GM21786 (cell line): ENCODE data around the gene TMEM35B.
"Not testable (repeated sequence)": the region's sequence is repeated elsewhere in the genome, so short reads cannot be mapped to it uniquely, and the experiment has no call there.

ENCODE experiments used
- ATAC-seq: cut with Tn5 transposase; IDR thresholded peaks from one replicate; pipeline ENCODE4 v1.9.1; 2021; ENCODE audit not compliant: unreplicated experiment

Gene TMEM35B

GRCh38 chr1:34976384-34977209 is 8.6 kb downstream of the TMEM35B start:
- no peak for ATAC-seq

GRCh38 chr1:34975771-34976170 is 9.4 kb downstream of the TMEM35B start:
- ATAC-seq: no peak

GRCh38 chr1:34975338-34975737 is 9.8 kb downstream of the TMEM35B start:
- no peak for ATAC-seq

GRCh38 chr1:34974626-34975025 is 10.5 kb downstream of the TMEM35B start:
- no peak for ATAC-seq

GRCh38 chr1:34973326-34973725 is 11.8 kb downstream of the TMEM35B start:
- no peak for ATAC-seq

GRCh38 chr1:34970829-34971228 is 14.3 kb downstream of the TMEM35B start:
- ATAC-seq: no peak

- ATAC-seq: no peak
Observed at GRCh38 chr1:34970220-34970735, 14.9 kb downstream of the TMEM35B start.

- ATAC-seq: not testable (repeated sequence)
Observed at GRCh38 chr1:34968297-34968696, 16.9 kb downstream of the TMEM35B start.

GRCh38 chr1:34967672-34968071 is 17.5 kb downstream of the TMEM35B start:
- not testable (repeated sequence) for ATAC-seq

GRCh38 chr1:34965597-34965996 is 19.6 kb downstream of the TMEM35B start:
- ATAC-seq: no peak

- ATAC-seq: no peak
Observed at GRCh38 chr1:34950428-34950827, 34.7 kb downstream of the TMEM35B start.

- not testable (repeated sequence) for ATAC-seq
Observed at GRCh38 chr1:34948739-34949138, 36.4 kb downstream of the TMEM35B start.

- ATAC-seq: not testable (repeated sequence)
Observed at GRCh38 chr1:34947641-34948314, 37.4 kb downstream of the TMEM35B start.

GRCh38 chr1:34946211-34946610 is 38.9 kb downstream of the TMEM35B start:
- ATAC-seq: no peak

GRCh38 chr1:34941798-34942197 is 43.3 kb downstream of the TMEM35B start:
- not testable (repeated sequence) for ATAC-seq
